GM18505 (cell line): Measurements from ENCODE around the gene FOXP4.

Experiments
- ATAC-seq: cut with Tn5 transposase; IDR thresholded peaks from one replicate; pipeline ENCODE4 v1.9.1; 2021; ENCODE audit not compliant: unreplicated experiment
- POLR2A ChIP-seq: IDR thresholded peaks from 4 replicates; pipeline ENCODE4 v1.6.1; 2011; ENCODE audit warnings: borderline replicate concordance; ENCODE audit not compliant: insufficient read depth, insufficient read length; ENCODE audit errors: extremely low read depth

Gene FOXP4

DNA sequence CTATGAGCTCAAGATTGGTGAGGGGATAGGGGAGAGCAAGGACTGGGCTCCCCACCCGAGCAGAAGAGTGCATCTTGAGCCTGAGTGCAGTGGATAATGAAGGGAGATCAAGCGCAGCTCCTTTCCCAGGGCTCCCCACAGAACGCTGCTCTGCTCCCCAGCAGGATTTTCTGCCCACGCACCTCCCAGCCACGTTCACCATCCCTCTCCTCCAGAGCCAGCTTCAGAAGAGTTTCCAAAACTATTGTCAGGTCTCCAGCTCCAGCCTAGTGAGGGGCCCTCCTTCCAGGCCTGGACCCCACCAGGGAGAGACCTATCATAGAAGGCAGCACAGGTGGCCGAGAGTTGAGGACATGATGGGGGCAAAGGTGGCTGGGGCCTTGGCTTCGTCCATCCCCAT is 34.5 kb downstream of the FOXP4 start:
- no peak for TF ChIP-seq POLR2A
- ATAC-seq = no peak

DNA sequence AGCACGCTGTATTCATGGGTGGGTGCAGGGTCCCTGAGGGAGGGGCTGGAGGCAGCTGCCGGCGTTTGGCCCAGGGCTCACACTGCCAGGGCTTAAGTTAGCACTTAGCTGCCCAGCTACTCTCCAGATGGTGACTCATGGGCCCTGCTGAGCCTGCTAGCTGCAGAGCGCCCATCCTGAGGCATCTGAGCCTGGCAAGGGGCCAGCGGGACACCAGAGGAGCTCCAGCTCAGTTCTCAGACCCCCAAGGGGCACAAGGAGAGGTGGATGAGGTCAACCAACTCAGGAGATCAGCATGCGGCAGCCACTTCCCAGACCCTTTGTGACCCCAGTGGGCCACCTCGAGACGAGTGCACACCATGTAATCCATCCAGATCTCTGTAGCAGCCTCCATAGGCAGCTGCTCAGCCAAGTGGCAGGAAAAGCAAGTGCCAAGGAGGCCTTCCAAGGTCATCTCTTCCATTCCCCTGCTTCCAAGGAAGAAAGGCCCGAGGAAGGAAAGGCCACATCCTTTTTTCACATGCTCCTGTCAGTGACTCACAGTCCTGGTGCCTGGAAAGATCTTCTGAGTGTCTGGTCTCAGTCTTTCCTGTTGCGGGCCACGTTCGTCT is 35.3 kb downstream of the FOXP4 start:
- ATAC-seq = no peak
- TF ChIP-seq POLR2A = no peak

DNA sequence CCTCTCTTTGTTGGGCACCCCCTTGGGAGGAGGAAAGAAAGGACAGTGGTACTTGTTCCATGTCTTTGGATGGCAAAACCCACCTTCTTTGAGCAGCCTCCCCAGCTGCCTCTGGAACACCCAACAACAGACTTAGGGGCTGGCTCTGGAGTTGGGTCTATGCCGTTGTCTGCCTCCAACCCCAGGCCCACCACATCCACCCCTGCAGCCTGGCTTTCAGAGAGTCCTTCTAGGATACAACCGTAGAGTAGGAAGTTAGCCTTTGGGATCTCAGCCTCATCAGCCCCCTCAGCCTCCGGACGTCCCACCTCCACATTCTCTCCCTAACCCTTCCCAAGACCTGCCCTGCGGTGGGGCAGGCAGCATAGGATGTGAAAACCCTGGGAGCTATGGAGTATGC is 36.4 kb downstream of the FOXP4 start:
- ATAC-seq = no peak
- no peak for TF ChIP-seq POLR2A

DNA sequence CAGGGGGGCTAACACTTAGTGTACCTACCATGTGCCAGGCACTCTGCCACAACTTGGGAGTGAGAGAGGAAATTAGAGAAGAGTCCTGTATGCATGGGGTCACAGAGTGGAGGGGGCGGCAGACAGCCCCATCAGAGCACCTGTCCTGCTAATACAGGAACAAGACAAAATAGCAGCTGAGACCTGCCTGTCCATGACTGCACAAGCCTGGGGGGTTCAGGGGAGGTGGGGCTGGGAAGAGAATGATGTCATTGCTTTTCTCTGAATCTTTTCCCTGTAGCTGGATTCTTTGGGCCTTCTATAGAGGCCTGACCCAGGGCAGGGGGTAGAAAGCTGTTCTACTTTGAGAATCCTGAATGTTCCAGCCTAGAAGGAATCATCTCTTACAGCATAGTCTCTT is 37.4 kb downstream of the FOXP4 start:
- no peak for TF ChIP-seq POLR2A
- no peak for ATAC-seq

DNA sequence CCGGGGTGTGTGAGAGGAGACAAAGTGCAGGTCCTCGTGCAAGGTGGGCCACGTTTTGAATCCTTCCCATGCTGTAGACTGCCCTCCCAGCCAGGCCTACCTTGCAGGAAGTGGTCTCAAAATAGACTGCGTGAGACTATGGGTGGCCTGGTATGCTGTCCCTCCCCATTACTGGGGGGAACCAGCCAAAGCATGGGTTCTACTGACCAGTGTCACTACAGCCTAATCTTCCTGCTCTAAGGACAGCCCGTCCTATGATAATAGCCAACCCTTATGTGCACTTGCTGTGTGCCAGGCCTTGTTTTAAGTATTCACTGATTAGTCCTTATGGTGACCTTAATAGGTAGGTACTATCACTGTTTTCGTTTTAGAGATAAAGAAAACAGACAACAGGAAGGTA is 38.0 kb downstream of the FOXP4 start:
- TF ChIP-seq POLR2A = no peak
- ATAC-seq = no peak

- no peak for TF ChIP-seq POLR2A
- no peak for ATAC-seq
Observed at GRCh38 chr6:41584668-41585205, 38.6 kb downstream of the FOXP4 start.

GRCh38 chr6:41585605-41586004 is 39.4 kb downstream of the FOXP4 start:
- TF ChIP-seq POLR2A = no peak
- ATAC-seq = no peak

DNA sequence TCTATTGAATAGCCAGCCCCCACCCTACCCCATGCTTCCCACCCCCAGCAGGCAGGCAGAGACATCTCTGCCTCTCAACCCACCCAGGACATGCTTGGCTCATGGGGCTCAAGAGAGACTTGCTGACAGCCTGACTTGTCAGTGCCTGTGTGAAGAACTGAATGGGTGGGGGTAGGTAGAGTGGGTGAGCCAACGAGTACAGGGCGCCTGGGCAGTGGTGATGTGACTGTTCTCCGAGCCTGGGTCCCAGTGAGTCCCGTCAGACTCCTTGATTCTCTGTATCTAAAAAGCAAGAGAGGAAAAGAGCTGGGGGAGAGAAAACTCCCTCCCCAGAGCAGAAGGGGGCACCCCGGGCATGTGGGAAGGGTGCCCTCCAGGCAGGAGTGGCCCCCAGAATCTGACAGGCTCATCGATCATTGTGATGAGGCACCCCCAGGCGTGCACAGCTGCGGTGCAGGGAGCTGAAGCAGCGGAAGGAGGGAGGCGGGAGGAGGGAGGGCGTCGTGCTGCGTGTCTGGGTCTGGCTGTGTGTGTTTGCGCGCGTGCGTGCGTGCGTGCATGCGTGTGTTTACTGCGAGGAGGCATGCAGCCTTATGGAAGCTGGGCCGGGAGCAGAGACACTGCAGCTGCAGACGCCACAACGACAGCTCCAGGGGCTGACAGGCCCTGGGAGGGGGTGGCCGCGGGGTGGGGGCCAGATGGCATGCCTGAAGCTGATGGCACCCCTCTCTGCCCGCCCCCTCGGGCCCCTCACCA is 40.2 kb downstream of the FOXP4 start:
- no peak for TF ChIP-seq POLR2A
- no peak for ATAC-seq

- no peak for ATAC-seq
- TF ChIP-seq POLR2A = no peak
Observed at GRCh38 chr6:41587131-41587879, 41.1 kb downstream of the FOXP4 start.

DNA sequence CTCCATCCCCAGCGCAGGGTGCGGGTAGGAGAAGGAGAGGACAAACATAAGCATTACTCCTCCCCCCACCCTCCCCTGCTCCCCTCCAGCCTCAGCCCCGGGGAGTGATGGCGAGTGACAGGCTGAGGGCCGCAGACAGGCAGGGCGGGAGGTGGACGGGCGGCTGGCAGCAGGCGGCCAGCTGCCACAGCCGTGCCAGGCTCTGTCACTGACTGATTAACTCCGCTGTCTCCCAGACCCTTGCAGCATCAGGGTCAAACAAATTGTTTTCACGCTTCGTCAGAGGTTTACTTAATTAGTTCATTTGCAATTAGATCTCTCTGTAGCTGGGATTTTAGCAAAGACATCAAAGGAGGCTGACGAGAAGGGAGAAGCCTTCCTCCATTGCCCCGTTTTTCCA is 41.9 kb downstream of the FOXP4 start:
- TF ChIP-seq POLR2A = no peak
- no peak for ATAC-seq

DNA sequence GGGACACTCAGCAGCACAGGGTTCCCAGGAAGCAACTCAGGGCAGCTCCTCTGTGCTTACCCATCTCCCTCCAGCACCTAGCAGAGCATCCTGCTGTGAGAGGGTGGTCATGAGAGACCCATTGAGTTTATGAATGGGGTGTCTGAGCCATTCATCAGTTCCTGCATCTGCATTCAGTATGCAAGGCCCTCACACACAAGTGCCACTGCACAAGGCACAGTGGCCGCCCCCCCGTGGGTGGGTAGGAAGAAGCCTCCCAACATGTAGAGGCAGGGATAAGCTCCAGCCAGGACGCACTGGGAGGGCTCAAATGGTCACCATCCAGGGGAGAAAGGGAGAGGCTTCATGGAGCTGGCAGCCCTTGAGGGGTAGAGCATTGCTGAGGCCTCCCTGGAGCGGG is 43.0 kb downstream of the FOXP4 start:
- TF ChIP-seq POLR2A = no peak
- no peak for ATAC-seq

DNA sequence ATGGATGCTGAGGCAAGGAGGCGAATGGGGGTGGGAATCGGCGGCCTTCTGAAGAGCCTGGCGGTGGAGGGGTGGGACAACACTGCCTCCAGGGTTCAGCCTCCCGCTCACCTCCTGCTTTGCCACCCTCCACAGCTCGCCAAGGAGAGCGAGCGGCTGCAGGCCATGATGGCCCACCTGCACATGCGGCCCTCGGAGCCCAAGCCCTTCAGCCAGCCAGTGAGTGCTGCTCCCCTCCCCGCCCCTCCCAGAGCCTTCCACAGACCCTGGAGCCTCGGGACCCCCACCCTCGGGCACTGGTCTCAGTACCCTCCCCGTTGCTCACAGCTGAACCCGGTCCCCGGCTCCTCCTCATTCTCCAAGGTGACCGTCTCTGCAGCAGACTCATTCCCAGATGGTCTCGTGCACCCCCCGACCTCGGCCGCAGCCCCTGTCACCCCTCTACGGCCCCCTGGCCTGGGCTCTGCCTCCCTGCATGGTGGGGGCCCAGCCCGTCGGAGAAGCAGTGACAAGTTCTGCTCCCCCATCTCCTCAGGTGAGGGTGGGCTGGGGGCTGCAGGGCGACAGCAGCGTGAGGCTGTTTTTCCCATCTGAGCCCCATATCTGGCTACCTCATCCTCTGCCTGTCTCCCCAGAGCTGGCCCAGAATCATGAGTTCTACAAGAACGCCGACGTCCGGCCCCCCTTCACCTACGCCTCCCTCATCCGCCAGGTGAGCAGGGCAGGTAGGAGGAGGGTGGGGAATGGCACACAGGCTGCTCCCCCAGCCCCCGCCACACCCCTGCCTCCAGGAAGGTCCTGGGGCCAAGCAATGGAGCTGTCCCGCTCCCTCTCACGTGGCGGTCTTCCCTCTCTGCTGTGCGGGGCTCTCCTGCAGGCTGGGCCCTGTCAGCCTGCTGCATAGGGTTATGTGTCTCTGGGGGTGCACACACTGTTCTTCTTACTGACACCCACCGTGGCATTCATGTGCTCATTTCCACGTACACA is 43.7 kb downstream of the FOXP4 start:
- TF ChIP-seq POLR2A = no peak
- ATAC-seq = no peak
